GM12891 (cell line): ENCODE data around the gene TANC2.

Experiments used
- DNase-seq: peaks from one replicate; pipeline ENCODE4 v3.0.0; 2011; ENCODE audit warnings: low spot score; ENCODE audit not compliant: insufficient read length
- FAIRE-seq: peaks from 2 replicates; lab custom pipeline; 2011; peaks lifted over from hg19 to GRCh38; lab: Jason Lieb, UNC
- PAX5 ChIP-seq: IDR thresholded peaks from 2 replicates; pipeline ENCODE4 v1.6.1; 2011; ENCODE audit warnings: low read length, moderate library complexity, mild to moderate bottlenecking; ENCODE audit not compliant: insufficient read depth, severe bottlenecking
- POLR2A ChIP-seq: IDR thresholded peaks from 2 replicates; pipeline ENCODE4 v1.6.1; 2011; ENCODE audit warnings: low read depth, low read length, control low read depth
- POLR2AphosphoS5 ChIP-seq: IDR thresholded peaks from 2 replicates; pipeline ENCODE4 v1.6.1; 2011; ENCODE audit warnings: low read depth, low read length, control low read depth
- POU2F2 ChIP-seq: IDR thresholded peaks from 2 replicates; pipeline ENCODE4 v1.6.1; 2011; ENCODE audit warnings: low read depth, mild to moderate bottlenecking, control low read depth, low read length, moderate library complexity
- SPI1 ChIP-seq: IDR thresholded peaks from 2 replicates; pipeline ENCODE4 v1.6.1; 2011; ENCODE audit warnings: low read depth, low read length, control low read depth
- TAF1 ChIP-seq: IDR thresholded peaks from 2 replicates; pipeline ENCODE4 v1.6.1; 2011; ENCODE audit warnings: low read depth, low read length, control low read depth

TANC2 gene

DNA sequence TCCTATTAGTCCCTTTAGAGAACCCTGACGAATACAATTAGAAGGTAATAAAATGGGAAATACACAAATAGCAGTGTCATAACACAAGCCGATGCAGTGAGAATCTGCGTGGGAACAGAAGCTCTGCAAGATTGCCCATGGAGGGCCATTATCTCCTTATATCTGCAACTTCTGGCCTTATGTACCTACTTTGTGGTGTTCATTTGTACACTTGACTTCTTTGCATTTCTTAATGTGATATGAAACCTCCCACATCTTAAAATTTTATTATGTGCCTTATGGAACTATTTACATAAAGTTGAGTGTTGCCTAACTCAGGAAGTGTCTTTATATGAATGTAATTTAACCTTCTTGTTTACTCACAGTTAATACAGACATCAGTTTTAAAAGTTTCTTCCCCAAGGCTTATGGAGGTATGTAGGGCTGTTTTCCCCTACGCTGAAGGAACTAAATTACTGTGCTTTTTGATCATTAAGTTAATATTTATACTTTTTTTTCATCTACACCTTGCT, 10.1 kb upstream of the TANC2 start:
- TF ChIP-seq POU2F2 (no peak), POLR2AphosphoS5 (no peak), TAF1 (no peak), PAX5 (no peak), SPI1 (no peak), POLR2A (no peak)
- no peak for DNase-seq
- FAIRE-seq: no peak

DNA sequence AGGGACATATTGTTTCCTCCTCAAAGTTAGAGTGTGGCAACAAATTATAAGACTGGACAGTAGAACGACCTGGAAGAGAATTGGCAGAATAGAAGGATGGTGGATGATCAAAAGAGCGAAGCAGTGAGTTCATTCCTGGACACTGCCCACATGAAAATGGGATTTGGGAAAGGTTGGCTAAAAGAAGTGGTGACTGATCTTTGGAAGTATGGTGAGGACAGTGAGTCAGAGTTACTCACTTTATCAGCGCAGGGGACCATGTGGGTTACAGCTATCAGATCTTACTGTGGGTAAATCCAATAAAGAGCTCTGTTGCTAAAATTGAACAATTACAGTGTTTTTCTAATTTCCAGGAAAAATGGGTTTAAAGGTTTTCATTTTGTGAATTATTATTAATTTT, 2.7 kb upstream of the TANC2 start:
- FAIRE-seq (no peak), DNase-seq (no peak)
- TF ChIP-seq POLR2AphosphoS5 (no peak), SPI1 (no peak), TAF1 (no peak), PAX5 (no peak), POLR2A (no peak), POU2F2 (no peak)

DNA sequence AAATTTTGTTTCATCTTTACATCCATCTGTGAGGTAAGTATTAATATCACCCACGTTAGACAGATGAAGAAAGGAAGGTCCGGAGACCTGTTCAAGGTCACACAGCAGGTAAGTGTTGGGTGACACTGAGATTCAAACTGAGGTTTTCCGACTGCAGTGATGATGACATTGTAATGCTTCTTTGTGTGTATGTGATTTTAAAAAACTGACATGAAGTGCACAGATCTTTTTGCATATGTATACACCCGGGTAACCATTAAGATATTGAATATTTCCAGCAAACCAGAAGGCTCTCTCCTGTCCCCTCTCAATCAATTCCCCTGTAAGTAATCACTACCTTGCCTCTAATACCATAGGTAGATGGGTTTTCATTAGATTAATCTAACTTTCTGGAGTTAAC, 1.5 kb upstream of the TANC2 start:
- DNase-seq: no peak
- no peak for FAIRE-seq
- TF ChIP-seq TAF1 (no peak), POLR2AphosphoS5 (no peak), POU2F2 (no peak), PAX5 (no peak), SPI1 (no peak), POLR2A (no peak)

DNA sequence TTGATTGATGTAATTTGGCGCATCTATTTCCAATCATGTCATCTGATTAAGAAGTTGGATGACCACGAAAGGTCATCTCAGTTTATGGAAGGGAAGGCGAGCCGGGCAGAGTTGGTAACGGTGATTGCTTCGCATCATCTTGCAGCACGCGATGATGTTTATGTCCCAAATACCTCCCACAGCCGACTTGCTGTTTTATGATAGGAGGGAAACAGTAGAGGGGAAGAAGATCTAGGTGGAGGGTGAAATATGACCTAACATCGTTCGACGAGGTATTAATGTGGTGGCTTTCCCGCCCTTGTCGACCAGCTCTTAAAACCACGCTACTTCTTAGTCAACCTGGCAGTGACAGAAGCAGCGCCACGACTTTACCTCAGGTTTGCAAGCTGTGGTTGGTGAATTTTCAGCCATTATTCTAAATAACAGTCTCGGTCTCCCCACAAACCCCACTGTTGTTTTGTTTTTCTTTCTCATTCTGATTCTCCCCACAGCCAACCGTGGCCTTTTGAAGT, 805 bp upstream of the TANC2 start:
- DNase-seq: no peak
- FAIRE-seq: no peak
- TF ChIP-seq POU2F2 (no peak), POLR2AphosphoS5 (no peak), POLR2A (no peak), PAX5 (no peak), SPI1 (no peak), TAF1 (no peak)

- no peak for DNase-seq
- TF ChIP-seq TAF1: no peak
- TF ChIP-seq POLR2A: no peak
- TF ChIP-seq PAX5: no peak
- no peak for TF ChIP-seq POLR2AphosphoS5
- no peak for TF ChIP-seq SPI1
- no peak for TF ChIP-seq POU2F2
- FAIRE-seq: no peak
Measured at GRCh38 chr17:62966426-62967204, 580 bp downstream of the TANC2 start.

- FAIRE-seq (no peak), DNase-seq (no peak)
Measured at GRCh38 chr17:62967205-62967529, 1.1 kb downstream of the TANC2 start.

DNA sequence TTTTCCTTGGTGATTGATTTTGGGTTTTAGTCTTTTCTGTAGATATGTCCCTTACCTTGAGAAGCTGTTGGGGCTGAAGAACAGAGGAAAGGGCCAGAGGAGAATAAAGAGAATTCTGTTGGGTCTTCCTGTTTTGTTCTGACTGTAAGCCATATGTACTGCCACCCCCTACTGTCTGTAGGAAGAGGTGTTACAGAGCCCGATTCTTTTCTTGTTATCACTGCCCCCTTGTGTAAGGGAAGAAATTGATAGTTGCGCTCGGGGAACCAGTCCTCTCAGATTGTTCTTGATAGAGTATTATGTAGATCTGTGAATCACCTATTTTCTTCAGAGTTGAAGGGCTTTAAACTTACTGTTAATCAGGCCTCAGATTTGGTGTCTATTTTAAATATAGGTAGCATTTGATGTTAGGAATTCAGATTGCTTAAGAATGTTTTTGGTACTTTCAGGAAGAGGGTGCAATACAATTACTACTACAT, 2.4 kb downstream of the TANC2 start:
- DNase-seq (peak; percentile 51), FAIRE-seq (peak; percentile 85)
- TF ChIP-seq SPI1 (peak; percentile 66), POU2F2 (no peak)

More at GRCh38 chr17:62967205-62967529, 1.1 kb downstream of the TANC2 start:
- no peak for TF ChIP-seq POLR2AphosphoS5

DNA sequence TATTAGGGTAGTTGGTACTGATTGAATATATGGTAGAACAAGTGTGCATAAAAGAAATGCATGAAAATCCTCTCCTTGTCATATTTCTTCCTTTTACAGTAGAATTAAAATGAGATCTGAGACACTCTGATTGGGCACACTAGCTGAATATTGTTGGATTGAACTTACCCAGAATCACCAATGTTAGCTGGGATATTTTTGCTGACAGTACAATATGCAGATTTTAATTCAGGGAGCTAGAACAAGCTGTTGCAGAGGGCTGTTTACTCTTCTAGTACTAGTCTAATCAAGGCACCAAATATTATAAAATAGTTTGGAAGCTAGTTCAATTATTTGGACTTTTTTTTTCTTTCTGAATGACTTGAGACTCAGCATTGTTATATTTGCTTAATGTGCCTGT, 4.6 kb downstream of the TANC2 start:
- DNase-seq: no peak
- TF ChIP-seq TAF1: no peak
- no peak for TF ChIP-seq POLR2A
- no peak for TF ChIP-seq POLR2AphosphoS5
- no peak for TF ChIP-seq PAX5
- no peak for FAIRE-seq

DNA sequence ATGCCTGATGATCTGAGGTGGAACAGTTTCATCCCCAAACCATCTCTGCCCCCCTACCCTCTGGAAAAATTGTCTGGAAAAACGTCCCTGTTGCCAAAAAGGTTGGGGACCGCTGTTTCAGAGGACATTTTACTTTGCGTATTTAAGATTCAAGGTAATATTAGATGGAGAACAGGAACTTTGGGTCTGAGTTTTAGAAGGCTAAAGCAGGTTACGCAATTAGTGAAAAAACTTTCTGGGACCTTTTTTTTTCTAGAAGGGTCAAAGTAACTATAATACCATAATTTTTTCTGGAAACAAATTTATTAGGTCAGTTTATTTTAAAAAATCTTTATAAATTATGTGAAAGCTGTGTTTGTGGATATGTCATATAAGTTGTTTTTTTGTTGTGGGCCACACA, 5.8 kb downstream of the TANC2 start:
- DNase-seq (no peak), FAIRE-seq (no peak)
- TF ChIP-seq POLR2AphosphoS5 (no peak), POU2F2 (no peak), PAX5 (no peak), POLR2A (no peak), TAF1 (no peak), SPI1 (no peak)

DNA sequence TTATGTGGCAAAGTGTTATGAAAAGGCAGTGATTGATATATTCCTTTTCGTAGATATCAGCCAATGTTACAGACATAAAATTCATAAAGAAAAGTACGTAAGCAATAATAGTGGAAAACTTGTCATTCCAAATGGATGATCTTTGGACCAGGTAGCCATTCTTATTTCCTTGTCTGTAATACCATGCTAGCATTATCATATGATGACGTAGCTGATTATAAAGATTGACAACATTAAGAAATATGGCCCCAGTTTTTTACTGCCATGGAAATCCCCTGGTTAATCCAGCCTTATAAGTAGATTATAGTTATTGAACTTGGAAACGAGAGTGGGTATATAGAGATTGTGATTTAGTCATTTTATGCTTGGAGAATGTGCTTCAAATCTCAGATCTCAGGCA, 8.8 kb downstream of the TANC2 start:
- DNase-seq (no peak), FAIRE-seq (no peak)
- TF ChIP-seq POLR2A (no peak), PAX5 (no peak), POLR2AphosphoS5 (no peak), POU2F2 (no peak), TAF1 (no peak), SPI1 (no peak)
